HepG2 (cell line): ENCODE results near the gene WDR86. TPM values are rescaled to one million over a fixed set of nuclear protein-coding genes. Genes with fewer than 3 reads are reported as not detected.

ENCODE experiments used
- ATRX ChIP-seq: sonication (generic); formaldehyde crosslinking; IDR thresholded peaks from 2 replicates; pipeline ENCODE4 v1.4.0; 2020; ENCODE audit warnings: missing genetic modification reagents, borderline replicate concordance
- BCL6 ChIP-seq: IDR thresholded peaks from 2 replicates; pipeline ENCODE4 v1.6.1; 2016; ENCODE audit warnings: missing genetic modification reagents, missing compliant biosample characterization
- CHCHD3 ChIP-seq: sonication (generic); formaldehyde crosslinking; IDR thresholded peaks from 2 replicates; pipeline ENCODE4 v1.8.0; 2022; ENCODE audit warnings: mild to moderate bottlenecking, missing genetic modification reagents, moderate library complexity
- CTCF ChIP-seq: sonication (generic); formaldehyde crosslinking; IDR thresholded peaks from 2 replicates; pipeline ENCODE4 v1.5.0; 2020; ENCODE audit warnings: mild to moderate bottlenecking, missing genetic modification reagents, moderate library complexity
- FOXA1 ChIP-seq, 2 experiments: fragments of 450-650 bp in 1 of 2; sonication (generic) in 1 of 2; formaldehyde crosslinking in 1 of 2; IDR thresholded peaks; 2 replicates each; pipeline versions ENCODE4 v1.4.0 to v1.6.1; 2016 to 2020; ENCODE audit warnings: missing genetic modification reagents in 1 of 2
- GATAD2A ChIP-seq: IDR thresholded peaks from 2 replicates; pipeline ENCODE4 v1.6.1; 2016
- GMEB2 ChIP-seq: IDR thresholded peaks from 2 replicates; pipeline ENCODE4 v1.6.1; 2016; ENCODE audit warnings: missing biosample characterization, missing genetic modification reagents, low read depth
- GTF2F1 ChIP-seq: fragments of 150-350 bp; IDR thresholded peaks from 2 replicates; pipeline ENCODE4 v1.6.1; 2014; ENCODE audit warnings: low read length
- HNF4A ChIP-seq: sonication (generic); formaldehyde crosslinking; IDR thresholded peaks from 2 replicates; pipeline ENCODE4 v1.4.0; 2020; ENCODE audit warnings: missing genetic modification reagents
- HOXA3 ChIP-seq: sonication (generic); formaldehyde crosslinking; IDR thresholded peaks from 2 replicates; pipeline ENCODE4 v1.5.0; 2020; ENCODE audit warnings: missing genetic modification reagents
- NR2F1 ChIP-seq, 2 experiments: fragments of 450-650 bp in 1 of 2; formaldehyde crosslinking in 1 of 2; IDR thresholded peaks; 2 replicates each; pipeline versions ENCODE4 v1.5.0 to v1.6.1; 2016 to 2020; ENCODE audit warnings: mild to moderate bottlenecking in 1 of 2, missing compliant biosample characterization in 1 of 2, missing genetic modification reagents in 1 of 2, moderate library complexity in 1 of 2
- PITX1 ChIP-seq: sonication (generic); formaldehyde crosslinking; IDR thresholded peaks from 2 replicates; pipeline ENCODE4 v1.5.1; 2020; ENCODE audit warnings: mild to moderate bottlenecking, missing genetic modification reagents
- RARA ChIP-seq: IDR thresholded peaks from 2 replicates; pipeline ENCODE4 v1.6.1; 2016; ENCODE audit warnings: missing genetic modification reagents, missing compliant biosample characterization
- RFX1 ChIP-seq: fragments of 450-650 bp; IDR thresholded peaks from 2 replicates; pipeline ENCODE4 v1.6.1; 2017
- ZNF138 ChIP-seq: sonication (generic); formaldehyde crosslinking; IDR thresholded peaks from 2 replicates; pipeline ENCODE4 v1.5.0; 2020; ENCODE audit warnings: mild to moderate bottlenecking, low read depth, missing genetic modification reagents
- ZNF18 ChIP-seq: sonication (generic); formaldehyde crosslinking; IDR thresholded peaks from 2 replicates; pipeline ENCODE4 v1.8.0; 2022; ENCODE audit warnings: mild to moderate bottlenecking, missing genetic modification reagents; ENCODE audit not compliant: insufficient replicate concordance
- ZNF276 ChIP-seq: sonication (generic); formaldehyde crosslinking; IDR thresholded peaks from 2 replicates; pipeline ENCODE4 v1.4.0; 2020; ENCODE audit warnings: mild to moderate bottlenecking, low read depth, missing genetic modification reagents
- ZNF605 ChIP-seq: sonication (generic); formaldehyde crosslinking; IDR thresholded peaks from 2 replicates; pipeline ENCODE4 v1.8.0; 2022; ENCODE audit warnings: mild to moderate bottlenecking, missing genetic modification reagents
- ZNF776 ChIP-seq: sonication (generic); formaldehyde crosslinking; IDR thresholded peaks from 2 replicates; pipeline ENCODE4 v1.4.0; 2020; ENCODE audit warnings: mild to moderate bottlenecking, missing genetic modification reagents
- polyA plus RNA-seq, 8 experiments: library from polyadenylated mRNA; depleted of rRNA in 3 of 8; stranded (reverse) in 7 of 8; unstranded in 1 of 8; fragments of >200 nt; fragmentation: Illumina TruSeq in 4 of 8; extraction: Trizol in 4 of 8; gene quantifications; 2 replicates each; pipeline versions ENCODE4 v1.2.1 to v1.2.3, GENCODE V29; 2011 to 2016; ENCODE audit warnings: low read depth in 4 of 8, missing spikeins in 1 of 8, mixed read lengths in 1 of 8; ENCODE audit not compliant: insufficient read depth in 1 of 8
- total RNA-seq, 5 experiments: library from RNA; depleted of rRNA; stranded (reverse); fragments of >200 nt; fragmentation: Illumina TruSeq; extraction: Trizol; gene quantifications; 2 replicates each; pipeline ENCODE4 v1.2.3, GENCODE V29; 2016; ENCODE audit warnings: low read depth in 1 of 5

The WDR86 gene
- total and polyA plus RNA-seq, 2 of the 13 experiments (the other 11 are each of a cell fraction or from before 2014, with no cell fraction given): 0.11 to 2.9 TPM

- no peak for TF ChIP-seq GATAD2A
- no peak for TF ChIP-seq RARA
- no peak; the same call in 1 of the 2 replicates for TF ChIP-seq PITX1 (CRISPR knock-in tag)
- TF ChIP-seq RFX1: no peak
- TF ChIP-seq BCL6 (CRISPR knock-in tag): no peak
- no peak for TF ChIP-seq FOXA1 (IDR thresholded peaks at IDR 0.05)
- 0 out of 2 replicates have a peak, but pooled peaks have one; percentile 4 for TF ChIP-seq FOXA1 (CRISPR knock-in tag; IDR thresholded peaks at IDR 0.05)
- TF ChIP-seq HOXA3: 0 out of 2 replicates have a peak, but pooled peaks have one; percentile 24
- TF ChIP-seq ZNF18 (CRISPR knock-in tag): no peak
- no peak for TF ChIP-seq ZNF276 (CRISPR knock-in tag)
- no peak for TF ChIP-seq CHCHD3 (CRISPR knock-in tag)
- TF ChIP-seq GTF2F1: no peak
- TF ChIP-seq ZNF138 (CRISPR knock-in tag): no peak
- no peak for TF ChIP-seq NR2F1 (CRISPR knock-in tag; IDR thresholded peaks at IDR 0.05)
- TF ChIP-seq ZNF776 (CRISPR knock-in tag): no peak
- 0 out of 2 replicates have a peak, but pooled peaks have one; percentile 3 for TF ChIP-seq CTCF
- peak; percentile 73 for TF ChIP-seq HNF4A (CRISPR knock-in tag)
- no peak for TF ChIP-seq ZNF605 (CRISPR knock-in tag)
- TF ChIP-seq ATRX: no peak
- no peak for TF ChIP-seq GMEB2
Measured at GRCh38 chr7:151339651-151340382, 70.0 kb downstream of the WDR86 start (continued).
